SK-N-SH treated with all-trans-retinoic acid at 6 μM for 48 hours (cell line): Measurements from ENCODE around the gene JARID2.

Source experiments
- ATAC-seq: fragments of 200-7000 bp; cut with Tn5 transposase; 3 replicates; pipeline ENCODE4 v1.9.1; 2020; ENCODE audit warnings: mild to moderate bottlenecking, moderate library complexity
- BACH2 ChIP-seq: fragments of 250-450 bp; sonication (Bioruptor Pico); IDR thresholded peaks from 2 replicates; pipeline ENCODE4 v1.9.0; 2021; ENCODE audit warnings: mild to moderate bottlenecking, borderline replicate concordance
- CSDC2 ChIP-seq: fragments of 250-450 bp; sonication (Bioruptor Pico); IDR thresholded peaks from 2 replicates; pipeline ENCODE4 v1.5.0; 2020; ENCODE audit warnings: mild to moderate bottlenecking, moderate library complexity
- ESRRG ChIP-seq: fragments of 250-450 bp; sonication (Bioruptor Pico); IDR thresholded peaks from 2 replicates; pipeline ENCODE4 v1.6.1; 2021; ENCODE audit warnings: mild to moderate bottlenecking
- GLIS3 ChIP-seq: fragments of 250-450 bp; sonication (Bioruptor Pico); IDR thresholded peaks from 2 replicates; pipeline ENCODE4 v1.5.0; 2020; ENCODE audit warnings: mild to moderate bottlenecking, moderate library complexity
- ISL1 ChIP-seq: fragments of 250-450 bp; sonication (Bioruptor Pico); IDR thresholded peaks from 2 replicates; pipeline ENCODE4 v2.1.2; 2022; ENCODE audit warnings: mild to moderate bottlenecking, moderate library complexity
- OSR1 ChIP-seq: fragments of 250-450 bp; sonication (Bioruptor Pico); IDR thresholded peaks from 2 replicates; pipeline ENCODE4 v1.8.0; 2022; ENCODE audit warnings: moderate library complexity, mild to moderate bottlenecking, inconsistent platforms
- RARB ChIP-seq: fragments of 250-450 bp; sonication (Bioruptor Pico); IDR thresholded peaks from 2 replicates; pipeline ENCODE4 v1.8.0; 2021; ENCODE audit warnings: mild to moderate bottlenecking, moderate library complexity
- SNAI2 ChIP-seq: fragments of 250-450 bp; sonication (Bioruptor Pico); IDR thresholded peaks from 2 replicates; pipeline ENCODE4 v1.5.0; 2020; ENCODE audit warnings: mild to moderate bottlenecking, moderate library complexity
- TCF4 ChIP-seq: fragments of 250-450 bp; sonication (Bioruptor Pico); IDR thresholded peaks from 2 replicates; pipeline ENCODE4 v1.8.0; 2021; ENCODE audit warnings: mild to moderate bottlenecking, moderate library complexity, borderline replicate concordance
- TOX ChIP-seq: fragments of 250-450 bp; sonication (Bioruptor Pico); IDR thresholded peaks from 2 replicates; pipeline ENCODE4 v1.8.0; 2021; ENCODE audit warnings: mild to moderate bottlenecking, moderate library complexity, borderline replicate concordance
- ZC3H10 ChIP-seq: fragments of 250-450 bp; sonication (Bioruptor Pico); IDR thresholded peaks from 2 replicates; pipeline ENCODE4 v1.5.1; 2021; ENCODE audit warnings: mild to moderate bottlenecking, moderate library complexity
- ZFP3 ChIP-seq: fragments of 250-450 bp; sonication (Bioruptor Pico); IDR thresholded peaks from 2 replicates; pipeline ENCODE4 v1.5.0; 2020; ENCODE audit warnings: mild to moderate bottlenecking, moderate library complexity
- ZFP30 ChIP-seq: fragments of 450-650 bp; formaldehyde crosslinking; IDR thresholded peaks from 2 replicates; pipeline ENCODE4 v1.5.0; 2022; ENCODE audit warnings: mild to moderate bottlenecking, moderate library complexity
- ZNF565 ChIP-seq: fragments of 450-650 bp; formaldehyde crosslinking; conservative IDR thresholded peaks from 2 replicates; pipeline ENCODE4 v1.5.0; 2020; ENCODE audit warnings: low read depth, mild to moderate bottlenecking, moderate library complexity
- ZNF70 ChIP-seq: fragments of 450-650 bp; formaldehyde crosslinking; IDR thresholded peaks from 2 replicates; pipeline ENCODE4 v1.5.0; 2020; ENCODE audit warnings: mild to moderate bottlenecking, moderate library complexity
- ZNF8 ChIP-seq: fragments of 450-650 bp; formaldehyde crosslinking; IDR thresholded peaks from 2 replicates; pipeline ENCODE4 v1.5.0; 2020; ENCODE audit warnings: mild to moderate bottlenecking, moderate library complexity
- TF ChIP-seq, protein P1 (sequence below): fragments of 250-450 bp; sonication (Bioruptor Pico); IDR thresholded peaks from 2 replicates; pipeline ENCODE4 v1.5.1; 2020; ENCODE audit warnings: low read depth, mild to moderate bottlenecking, moderate library complexity
- TF ChIP-seq, protein P2 (sequence below): fragments of 250-450 bp; sonication (Bioruptor Pico); IDR thresholded peaks from 2 replicates; pipeline ENCODE4 v1.5.1; 2021; ENCODE audit warnings: mild to moderate bottlenecking, moderate library complexity
- TF ChIP-seq, protein P3 (sequence below): fragments of 250-450 bp; sonication (Bioruptor Pico); IDR thresholded peaks from 2 replicates; pipeline ENCODE4 v1.5.0; 2020; ENCODE audit warnings: mild to moderate bottlenecking, moderate library complexity

Gene JARID2

DNA sequence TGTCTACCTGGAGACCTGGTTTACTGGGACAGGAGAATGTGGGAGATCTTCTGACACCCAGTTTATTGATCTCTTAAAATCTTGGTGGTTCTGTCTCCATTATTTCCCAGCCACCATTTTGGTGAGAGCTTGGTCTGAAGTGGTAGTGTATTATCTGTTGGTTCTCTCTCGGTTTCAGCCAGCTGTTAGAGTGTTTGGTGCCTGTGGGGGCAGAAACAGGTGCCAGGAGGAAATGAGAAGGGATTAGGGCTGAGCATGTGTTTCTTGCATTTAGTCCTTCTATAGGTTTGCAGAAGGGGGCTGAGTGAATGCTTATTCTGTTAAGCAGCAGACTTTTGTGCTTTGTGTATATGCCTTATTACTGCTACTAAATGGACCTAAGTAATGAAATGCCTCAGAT lies 9.6 kb downstream of the JARID2 start:
- no peak for ATAC-seq
- TF ChIP-seq ZFP3 (CRISPR knock-in tag) (no peak), ESRRG (no peak), RARB (CRISPR knock-in tag) (no peak), ZNF565 (no peak), ISL1 (CRISPR knock-in tag) (no peak), BACH2 (no peak), ZFP30 (CRISPR knock-in tag) (no peak), CSDC2 (CRISPR knock-in tag) (no peak), ZC3H10 (CRISPR knock-in tag) (no peak)
- TF ChIP-seq, protein P1, sequence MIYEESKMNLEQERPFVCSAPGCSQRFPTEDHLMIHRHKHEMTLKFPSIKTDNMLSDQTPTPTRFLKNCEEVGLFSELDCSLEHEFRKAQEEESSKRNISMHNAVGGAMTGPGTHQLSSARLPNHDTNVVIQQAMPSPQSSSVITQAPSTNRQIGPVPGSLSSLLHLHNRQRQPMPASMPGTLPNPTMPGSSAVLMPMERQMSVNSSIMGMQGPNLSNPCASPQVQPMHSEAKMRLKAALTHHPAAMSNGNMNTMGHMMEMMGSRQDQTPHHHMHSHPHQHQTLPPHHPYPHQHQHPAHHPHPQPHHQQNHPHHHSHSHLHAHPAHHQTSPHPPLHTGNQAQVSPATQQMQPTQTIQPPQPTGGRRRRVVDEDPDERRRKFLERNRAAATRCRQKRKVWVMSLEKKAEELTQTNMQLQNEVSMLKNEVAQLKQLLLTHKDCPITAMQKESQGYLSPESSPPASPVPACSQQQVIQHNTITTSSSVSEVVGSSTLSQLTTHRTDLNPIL (CRISPR knock-in tag) = no peak
- TF ChIP-seq, protein P2, sequence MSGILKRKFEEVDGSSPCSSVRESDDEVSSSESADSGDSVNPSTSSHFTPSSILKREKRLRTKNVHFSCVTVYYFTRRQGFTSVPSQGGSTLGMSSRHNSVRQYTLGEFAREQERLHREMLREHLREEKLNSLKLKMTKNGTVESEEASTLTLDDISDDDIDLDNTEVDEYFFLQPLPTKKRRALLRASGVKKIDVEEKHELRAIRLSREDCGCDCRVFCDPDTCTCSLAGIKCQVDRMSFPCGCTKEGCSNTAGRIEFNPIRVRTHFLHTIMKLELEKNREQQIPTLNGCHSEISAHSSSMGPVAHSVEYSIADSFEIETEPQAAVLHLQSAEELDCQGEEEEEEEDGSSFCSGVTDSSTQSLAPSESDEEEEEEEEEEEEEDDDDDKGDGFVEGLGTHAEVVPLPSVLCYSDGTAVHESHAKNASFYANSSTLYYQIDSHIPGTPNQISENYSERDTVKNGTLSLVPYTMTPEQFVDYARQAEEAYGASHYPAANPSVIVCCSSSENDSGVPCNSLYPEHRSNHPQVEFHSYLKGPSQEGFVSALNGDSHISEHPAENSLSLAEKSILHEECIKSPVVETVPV = no peak
- TF ChIP-seq, protein P3, sequence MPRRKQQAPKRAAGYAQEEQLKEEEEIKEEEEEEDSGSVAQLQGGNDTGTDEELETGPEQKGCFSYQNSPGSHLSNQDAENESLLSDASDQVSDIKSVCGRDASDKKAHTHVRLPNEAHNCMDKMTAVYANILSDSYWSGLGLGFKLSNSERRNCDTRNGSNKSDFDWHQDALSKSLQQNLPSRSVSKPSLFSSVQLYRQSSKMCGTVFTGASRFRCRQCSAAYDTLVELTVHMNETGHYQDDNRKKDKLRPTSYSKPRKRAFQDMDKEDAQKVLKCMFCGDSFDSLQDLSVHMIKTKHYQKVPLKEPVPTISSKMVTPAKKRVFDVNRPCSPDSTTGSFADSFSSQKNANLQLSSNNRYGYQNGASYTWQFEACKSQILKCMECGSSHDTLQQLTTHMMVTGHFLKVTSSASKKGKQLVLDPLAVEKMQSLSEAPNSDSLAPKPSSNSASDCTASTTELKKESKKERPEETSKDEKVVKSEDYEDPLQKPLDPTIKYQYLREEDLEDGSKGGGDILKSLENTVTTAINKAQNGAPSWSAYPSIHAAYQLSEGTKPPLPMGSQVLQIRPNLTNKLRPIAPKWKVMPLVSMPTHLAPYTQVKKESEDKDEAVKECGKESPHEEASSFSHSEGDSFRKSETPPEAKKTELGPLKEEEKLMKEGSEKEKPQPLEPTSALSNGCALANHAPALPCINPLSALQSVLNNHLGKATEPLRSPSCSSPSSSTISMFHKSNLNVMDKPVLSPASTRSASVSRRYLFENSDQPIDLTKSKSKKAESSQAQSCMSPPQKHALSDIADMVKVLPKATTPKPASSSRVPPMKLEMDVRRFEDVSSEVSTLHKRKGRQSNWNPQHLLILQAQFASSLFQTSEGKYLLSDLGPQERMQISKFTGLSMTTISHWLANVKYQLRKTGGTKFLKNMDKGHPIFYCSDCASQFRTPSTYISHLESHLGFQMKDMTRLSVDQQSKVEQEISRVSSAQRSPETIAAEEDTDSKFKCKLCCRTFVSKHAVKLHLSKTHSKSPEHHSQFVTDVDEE (CRISPR knock-in tag) = no peak
- TF ChIP-seq, all 23 proteins: peak for 0

DNA sequence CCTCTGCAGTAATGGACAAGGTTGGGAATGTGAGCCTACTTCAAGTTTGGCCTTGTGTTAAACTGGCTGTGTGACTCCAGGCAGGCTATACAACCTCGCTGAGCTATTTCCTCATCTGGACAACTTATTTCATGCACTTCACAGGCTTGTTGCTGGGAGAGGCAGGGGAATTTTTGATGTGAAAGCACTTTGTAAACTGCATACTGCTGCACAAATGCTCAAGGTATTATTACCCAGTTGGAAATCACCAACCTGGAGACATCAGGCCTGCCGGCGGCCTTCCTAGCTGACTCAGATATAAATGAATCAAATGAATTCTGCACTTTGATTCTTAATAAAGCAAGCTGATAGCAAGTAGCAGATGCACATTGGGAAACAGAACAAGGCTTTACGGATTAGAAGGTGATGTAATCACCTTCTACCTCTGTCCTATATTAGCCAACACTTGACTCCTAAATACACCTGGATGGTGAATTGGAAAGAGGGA lies 10.1 kb downstream of the JARID2 start:
- no peak for ATAC-seq
- TF ChIP-seq TCF4 (CRISPR knock-in tag) (no peak), ZNF565 (no peak), CSDC2 (CRISPR knock-in tag) (no peak), ZC3H10 (CRISPR knock-in tag) (no peak), ISL1 (CRISPR knock-in tag) (no peak), SNAI2 (CRISPR knock-in tag) (no peak), RARB (CRISPR knock-in tag) (no peak)
- TF ChIP-seq, protein P3 (CRISPR knock-in tag) = no peak
- TF ChIP-seq, protein P2 = no peak
- TF ChIP-seq, all 23 proteins: peak for 0

DNA sequence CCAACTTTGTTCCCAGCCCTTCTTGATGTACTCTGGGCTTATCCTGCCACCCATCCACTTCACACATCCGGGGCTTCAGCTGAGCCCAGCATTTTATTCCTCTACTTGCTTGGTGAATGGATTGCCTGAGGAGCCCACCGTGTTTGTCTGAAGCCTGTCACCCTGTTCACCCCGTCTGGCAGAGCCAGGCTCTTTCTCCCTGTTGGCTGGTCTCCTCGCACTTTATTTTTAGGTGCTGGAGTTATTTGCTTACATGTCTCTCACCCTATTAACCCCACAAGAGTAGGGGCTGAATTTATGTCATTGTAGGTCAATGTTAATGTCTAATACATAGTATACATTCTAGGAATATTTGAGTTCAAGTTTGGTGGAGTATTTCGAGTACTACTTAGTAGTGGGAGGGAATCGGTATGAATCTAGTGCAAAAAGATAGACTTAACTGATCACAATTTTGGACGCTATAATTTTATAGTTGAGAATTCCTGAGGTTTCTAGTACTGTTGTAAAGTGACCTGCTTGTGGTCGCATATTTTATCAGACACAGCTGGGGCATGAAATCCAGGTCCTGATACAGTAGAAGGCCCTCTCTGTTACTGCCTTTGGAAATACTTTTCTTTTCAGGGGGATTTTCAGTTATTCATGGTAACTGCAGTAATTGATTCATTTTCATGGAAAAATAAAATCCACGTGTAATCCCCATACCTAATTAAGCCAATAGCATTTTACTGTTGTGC lies 10.8 kb downstream of the JARID2 start:
- TF ChIP-seq TOX (CRISPR knock-in tag) = no peak
- TF ChIP-seq ESRRG = no peak
- no peak for TF ChIP-seq TCF4 (CRISPR knock-in tag)
- no peak for TF ChIP-seq ZNF70 (CRISPR knock-in tag)
- TF ChIP-seq CSDC2 (CRISPR knock-in tag) = no peak
- TF ChIP-seq ZNF8 (CRISPR knock-in tag) = no peak
- no peak for TF ChIP-seq GLIS3 (CRISPR knock-in tag)
- TF ChIP-seq, protein P1 (CRISPR knock-in tag) = no peak
- no peak for TF ChIP-seq OSR1 (CRISPR knock-in tag)
- TF ChIP-seq SNAI2 (CRISPR knock-in tag) = no peak
- TF ChIP-seq ZFP3 (CRISPR knock-in tag) = no peak
- TF ChIP-seq, protein P3 (CRISPR knock-in tag) = no peak
- no peak for TF ChIP-seq BACH2
- no peak for ATAC-seq
